NCI-H524 treated with DMSO at 0.1 percent for 48 hours (cell line): ENCODE data around the gene NUDT21.

Experiments
- DNase-seq: peaks from one replicate; lab custom pipeline; 2025; lab: John Stamatoyannopoulos, UW

The NUDT21 gene

DNA sequence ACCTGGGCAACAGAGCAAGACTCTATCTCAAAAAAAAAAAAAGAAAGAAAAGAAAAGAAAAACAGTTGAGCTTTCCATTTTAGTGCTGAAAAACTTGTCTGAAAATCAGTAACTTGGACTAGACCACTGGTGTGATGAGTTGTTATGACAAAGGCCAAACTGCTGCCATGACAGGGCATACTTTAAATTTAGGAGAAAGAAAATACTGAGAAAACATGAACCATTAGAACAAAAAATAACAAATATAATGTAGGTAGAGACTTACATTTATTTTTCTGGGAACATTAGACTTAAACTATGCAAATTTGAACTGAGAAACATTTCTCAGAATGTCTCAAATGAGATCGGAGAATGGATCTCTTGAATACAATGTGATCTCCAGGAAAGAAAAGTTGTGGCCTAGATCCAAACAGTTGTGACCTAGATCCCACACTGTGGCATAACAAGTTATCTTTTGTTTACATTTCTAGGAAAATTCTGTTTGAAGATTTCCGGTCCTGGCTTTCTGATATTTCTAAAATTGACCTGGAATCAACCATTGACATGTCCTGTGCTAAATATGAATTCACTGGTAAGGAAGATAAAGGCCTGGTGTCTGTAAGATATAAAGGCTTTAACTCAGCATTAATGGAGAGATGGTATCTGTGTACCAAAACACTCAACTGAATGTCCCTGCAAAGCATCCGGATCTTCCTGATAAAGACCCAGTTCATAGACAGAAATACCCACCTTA is 11.1 kb upstream of the NUDT21 start:
- DNase-seq, result no peak

DNA sequence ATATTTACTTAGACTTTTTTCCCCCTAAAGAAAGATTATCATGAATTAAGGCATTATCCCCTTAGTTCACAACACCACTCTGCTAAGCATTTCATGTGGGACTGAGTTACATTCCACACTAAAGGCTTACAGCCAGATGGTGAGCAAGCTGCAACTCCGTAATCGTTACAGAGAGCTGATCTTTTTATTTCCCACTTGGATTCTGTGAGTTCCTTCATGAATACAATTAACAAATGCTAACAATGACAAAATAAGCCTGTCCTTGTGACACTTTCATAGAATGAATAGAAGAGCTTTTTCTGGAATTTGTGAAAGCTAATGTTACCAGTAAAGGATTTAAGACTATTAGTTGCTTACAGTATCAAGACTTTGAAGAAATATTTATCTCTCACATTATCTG is 9.0 kb upstream of the NUDT21 start:
- peak; percentile 67 for DNase-seq

DNA sequence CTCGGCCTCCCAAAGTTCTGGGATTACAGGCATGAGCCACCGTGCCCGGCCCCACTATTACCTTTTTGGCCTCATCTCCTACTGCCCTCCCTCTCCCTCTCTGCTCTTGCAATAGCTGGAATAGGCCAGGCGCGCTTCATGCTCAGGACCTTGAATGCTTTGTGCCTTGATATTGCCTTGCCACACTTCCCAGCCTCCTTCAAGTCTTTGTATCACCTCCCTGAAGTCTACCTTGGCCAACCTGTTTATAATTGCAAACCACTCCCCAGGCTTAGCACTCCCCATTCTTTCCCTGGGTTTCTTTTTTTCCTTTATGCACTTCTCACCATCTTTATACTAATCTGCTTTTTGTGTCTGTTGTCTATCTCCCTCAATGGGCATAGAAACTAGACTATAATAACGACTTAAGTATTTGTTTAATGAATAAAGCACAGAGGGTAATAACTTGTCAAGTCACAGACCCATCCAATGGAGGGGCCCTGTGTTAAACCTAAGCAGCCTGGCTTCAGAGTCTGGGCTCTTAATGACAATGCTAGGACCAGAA is 6.9 kb upstream of the NUDT21 start:
- DNase-seq, result no peak

DNA sequence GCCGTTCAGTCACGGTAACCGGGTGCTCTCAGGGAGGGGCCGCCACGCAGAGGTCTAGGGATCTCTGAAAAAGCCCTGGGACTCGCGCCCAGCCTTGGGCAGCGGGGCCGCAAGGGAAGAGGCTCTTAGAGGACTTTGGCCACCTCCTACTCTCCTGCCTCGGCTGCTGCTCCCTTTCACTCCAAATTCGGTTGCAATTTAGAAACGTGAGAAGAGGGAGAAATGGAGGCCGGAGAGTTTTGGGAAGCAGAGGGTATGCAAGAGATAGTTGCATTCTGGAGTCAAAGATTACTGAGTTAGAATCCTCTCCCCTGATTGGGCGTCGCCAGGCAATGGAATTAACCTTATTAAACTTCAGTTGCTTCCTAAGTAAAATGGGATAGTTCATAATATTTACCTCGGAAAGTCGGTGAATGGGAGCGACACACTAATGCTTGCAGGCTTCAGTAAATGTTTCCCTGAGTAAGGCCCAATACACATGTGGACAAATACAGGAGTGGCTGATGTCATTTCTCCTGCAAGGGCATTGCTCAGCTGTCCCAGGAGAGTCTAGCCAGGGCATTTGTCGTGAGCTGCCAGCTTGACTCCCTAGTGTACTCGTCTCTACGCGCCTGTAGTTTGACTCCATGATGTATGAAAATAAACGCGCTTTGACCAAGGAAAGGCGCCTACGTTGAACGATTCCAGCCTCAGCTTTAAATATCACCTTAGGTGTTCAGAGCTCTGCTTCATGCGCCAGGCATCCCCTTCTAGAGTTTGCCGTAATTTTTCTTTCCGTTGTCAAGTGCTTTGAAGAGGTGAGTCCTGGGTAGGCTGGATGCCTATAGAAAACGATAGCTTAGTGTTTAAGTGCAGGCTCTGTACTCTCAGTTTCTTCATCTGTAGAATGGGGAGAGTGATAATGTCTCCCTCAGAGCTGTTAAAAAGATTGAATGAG is 889 bp upstream of the NUDT21 start:
- DNase-seq, result peak; percentile 6

DNA sequence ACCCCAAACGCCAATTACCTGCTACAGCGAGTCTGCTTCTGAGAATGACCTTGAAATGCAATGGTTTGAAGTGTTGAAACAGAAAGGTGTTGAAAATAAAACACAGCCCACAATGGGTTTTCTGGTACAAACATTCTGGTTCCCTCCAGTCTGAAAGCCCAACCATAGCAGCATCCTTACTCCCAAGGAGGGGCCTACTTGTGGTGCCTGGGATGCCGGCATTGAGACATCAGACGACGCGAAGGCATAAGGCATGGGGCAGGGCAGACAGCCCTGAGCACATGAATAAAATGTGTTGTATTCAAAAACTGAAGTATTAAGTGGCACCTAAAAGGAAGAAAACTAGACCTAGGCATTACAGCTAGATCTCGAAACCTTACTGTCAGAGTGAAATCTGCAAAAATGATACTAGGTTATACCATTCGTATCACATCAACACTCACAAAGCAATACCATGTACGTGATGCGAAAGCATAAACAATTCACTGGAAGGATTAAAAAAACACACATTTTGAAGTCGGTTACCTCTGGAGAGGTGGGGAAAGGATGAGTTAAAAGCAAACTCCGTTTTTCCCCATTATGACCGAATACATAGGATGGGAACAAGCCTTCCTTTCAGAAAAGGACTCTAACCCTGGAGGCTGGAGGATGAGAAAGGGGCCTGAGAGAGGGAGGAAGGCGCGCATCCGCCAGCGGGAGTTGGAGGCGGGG is 702 bp downstream of the NUDT21 start:
- no peak for DNase-seq

DNA sequence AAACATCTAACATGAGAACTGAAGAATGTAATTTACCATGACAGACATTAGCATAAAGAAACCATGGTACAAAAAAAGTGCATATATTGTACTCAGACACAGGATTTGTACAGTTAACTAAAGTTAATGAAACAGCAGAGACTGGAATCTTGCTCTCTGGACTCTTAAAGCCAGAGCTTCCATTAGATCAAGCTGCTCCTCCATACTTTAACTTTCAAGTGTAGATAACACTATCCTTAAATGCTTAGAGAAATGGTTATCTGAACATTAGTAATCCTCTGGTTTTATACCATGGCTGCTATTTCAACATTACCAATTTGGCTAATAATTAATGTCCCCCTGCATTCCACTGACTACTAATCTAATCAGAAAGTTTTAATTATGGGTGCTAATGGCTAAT is 3.1 kb downstream of the NUDT21 start:
- no peak for DNase-seq

DNA sequence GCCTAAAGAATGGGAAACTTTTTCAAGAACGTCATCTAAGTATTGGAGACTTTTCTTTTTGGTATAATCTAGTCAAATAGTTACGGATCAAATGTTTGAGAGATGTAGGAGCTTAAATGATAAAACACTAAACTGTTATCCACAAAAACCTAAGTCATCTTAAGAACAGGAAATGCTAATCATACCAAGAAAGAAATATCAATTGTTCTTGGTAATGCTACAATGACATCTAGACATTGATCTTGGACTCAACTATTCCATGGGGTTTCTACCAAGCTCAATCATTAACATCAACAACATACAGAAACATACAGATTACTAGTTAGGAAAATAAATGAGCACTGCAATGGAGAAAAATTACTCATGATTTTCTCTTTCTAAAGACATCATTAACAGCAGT is 3.8 kb downstream of the NUDT21 start:
- DNase-seq, result no peak

DNA sequence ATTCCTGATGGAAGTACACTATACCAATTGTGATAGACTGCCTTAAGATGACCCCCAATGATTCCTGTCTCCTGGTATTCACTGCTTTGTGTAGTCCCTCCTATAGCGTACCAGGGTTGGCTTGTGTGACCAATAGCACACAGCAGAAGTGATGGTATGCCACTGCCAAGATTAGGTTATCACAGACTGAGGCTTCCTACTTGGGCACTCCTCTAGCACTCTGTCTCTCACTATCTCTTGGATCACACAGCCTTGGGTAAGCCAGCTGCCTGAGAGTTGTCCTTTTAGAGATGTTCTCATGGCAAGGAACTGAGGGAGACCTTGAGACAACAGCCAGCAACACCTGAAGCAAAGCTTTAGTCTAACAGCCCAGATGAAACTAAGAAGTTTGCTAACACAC is 13.1 kb downstream of the NUDT21 start:
- no peak for DNase-seq

DNA sequence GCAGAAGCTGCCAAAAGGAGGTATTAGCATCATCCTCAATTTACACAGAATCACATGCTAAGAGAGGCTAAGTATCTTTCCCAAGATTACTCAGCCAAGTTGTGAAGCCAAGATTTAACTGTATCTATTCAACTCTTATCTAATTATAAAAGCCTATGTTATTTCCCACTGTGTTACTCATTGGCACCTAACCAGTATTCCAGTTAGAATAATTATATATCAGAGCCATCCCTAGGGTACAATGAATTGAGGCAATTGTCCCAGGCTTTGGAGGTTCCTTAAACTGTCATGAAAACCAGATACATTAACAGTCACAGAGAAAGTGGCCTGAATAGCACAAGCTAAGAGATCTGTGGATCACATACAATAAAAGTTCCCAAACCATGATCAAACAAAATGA is 14.9 kb downstream of the NUDT21 start:
- no peak for DNase-seq

DNA sequence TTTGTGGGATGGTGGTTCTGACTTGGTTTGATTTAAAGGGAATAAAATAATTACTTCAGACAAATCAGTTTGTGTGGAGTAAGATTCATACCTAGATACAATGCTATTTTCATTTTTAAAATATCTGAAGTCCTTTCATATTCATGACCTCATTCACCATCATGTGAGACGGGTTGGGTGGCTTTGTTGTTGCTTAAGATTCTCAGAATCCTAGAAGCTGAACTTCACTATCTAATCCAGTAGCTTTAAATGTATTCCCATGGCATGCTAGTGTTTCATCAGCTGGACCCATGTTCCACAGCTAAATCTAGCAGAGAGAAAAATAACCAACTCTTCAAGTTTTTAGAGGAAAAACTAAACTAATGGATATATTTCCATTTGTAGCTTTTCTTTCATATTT is 23.0 kb downstream of the NUDT21 start:
- no peak for DNase-seq

DNA sequence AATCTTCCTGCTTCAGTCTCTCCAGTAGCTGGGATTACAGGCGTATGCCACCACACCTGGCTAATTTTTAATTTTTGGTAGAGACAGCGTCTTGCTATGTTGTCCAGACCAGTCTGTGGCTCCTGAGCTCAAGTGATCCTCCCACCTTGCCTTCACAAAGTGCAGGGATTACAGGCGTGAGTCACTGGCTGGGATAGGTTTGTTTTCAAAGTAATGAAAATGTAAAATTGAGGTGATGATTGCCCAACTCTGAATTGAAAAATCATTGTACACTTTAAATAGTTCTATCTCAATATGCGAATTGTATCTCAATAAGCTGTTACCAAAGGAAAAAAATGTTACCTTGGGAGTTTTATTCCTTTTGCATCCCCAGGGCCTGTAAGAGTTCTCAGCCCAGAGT is 24.5 kb downstream of the NUDT21 start:
- no peak for DNase-seq

DNA sequence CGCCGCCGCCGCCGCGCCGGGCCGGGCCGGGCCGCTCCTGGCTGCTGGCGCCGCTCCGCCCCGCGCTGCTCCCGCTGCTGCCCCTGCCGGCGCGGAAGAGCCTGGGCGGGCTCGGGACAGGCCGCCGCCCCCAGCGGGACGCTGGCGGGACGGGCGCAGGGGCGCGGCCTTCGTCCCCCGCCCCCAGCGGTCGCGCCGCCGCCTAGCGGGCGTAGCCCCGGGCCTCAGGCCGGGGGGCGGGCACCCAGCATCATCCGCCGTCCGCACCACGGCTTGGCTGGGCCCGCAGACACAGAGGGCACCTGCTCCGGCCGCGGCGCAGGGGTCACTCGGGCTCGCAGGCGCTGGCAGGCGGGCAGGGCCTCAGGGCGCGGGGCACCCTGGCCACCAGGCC is 25.7 kb downstream of the NUDT21 start, which contains the start of gene AMFR:
Gene AMFR (minus strand): TSS at position 107 of the 394 bp plus-strand sequence. CDS start 218 bp downstream, outside the sequence.
- DNase-seq, result no peak

DNA sequence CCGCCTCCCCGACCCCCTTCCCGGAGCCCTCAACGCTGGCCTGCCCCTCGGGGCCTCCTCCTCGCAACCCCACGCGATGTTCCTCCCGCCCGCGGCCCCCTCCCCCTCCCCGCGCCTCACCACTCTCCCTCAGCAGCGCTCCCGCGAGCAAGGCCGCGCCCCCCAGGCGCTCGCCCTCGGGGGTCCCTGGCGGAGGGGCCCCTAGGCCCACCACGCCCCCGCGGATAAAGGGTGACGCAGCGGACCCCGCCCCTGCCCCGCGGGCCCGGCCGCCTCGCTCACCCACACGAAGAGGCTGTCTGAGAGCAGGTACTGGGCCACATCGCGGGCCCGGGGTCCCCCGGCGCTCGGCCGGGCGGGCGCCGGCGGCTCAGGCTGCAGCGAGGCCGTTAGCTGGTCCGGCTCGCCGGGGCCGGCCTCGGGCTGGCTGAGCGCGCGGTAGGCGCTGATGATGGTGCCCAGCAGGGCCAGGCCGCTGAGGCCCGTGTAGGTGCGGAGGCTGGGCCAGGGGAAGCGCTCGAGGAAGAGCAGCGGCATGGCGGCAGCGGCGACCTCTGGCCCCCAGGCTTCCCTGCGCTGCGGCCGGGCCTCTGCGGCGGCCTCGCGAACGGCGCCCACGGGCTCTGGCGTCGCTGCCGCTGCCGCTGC is 26.2 kb downstream of the NUDT21 start:
- no peak for DNase-seq

DNA sequence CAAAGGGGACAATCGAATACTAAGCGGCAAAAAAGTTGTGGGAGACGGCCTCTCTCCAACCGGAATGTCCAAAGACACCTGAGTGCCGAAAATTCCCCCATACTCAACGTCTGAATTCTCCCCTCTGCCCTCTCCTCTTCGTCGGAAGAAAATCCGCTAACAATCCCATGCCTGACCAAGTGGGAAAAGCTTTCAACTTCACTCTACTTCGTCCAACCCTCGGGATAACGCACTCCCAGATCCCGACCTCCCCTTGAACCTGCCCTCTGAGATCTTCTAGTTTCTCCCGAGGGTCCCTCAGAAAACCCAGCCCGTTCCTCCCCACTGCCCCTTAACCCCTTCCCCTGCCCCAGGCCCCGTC is 26.7 kb downstream of the NUDT21 start:
- no peak for DNase-seq

DNA sequence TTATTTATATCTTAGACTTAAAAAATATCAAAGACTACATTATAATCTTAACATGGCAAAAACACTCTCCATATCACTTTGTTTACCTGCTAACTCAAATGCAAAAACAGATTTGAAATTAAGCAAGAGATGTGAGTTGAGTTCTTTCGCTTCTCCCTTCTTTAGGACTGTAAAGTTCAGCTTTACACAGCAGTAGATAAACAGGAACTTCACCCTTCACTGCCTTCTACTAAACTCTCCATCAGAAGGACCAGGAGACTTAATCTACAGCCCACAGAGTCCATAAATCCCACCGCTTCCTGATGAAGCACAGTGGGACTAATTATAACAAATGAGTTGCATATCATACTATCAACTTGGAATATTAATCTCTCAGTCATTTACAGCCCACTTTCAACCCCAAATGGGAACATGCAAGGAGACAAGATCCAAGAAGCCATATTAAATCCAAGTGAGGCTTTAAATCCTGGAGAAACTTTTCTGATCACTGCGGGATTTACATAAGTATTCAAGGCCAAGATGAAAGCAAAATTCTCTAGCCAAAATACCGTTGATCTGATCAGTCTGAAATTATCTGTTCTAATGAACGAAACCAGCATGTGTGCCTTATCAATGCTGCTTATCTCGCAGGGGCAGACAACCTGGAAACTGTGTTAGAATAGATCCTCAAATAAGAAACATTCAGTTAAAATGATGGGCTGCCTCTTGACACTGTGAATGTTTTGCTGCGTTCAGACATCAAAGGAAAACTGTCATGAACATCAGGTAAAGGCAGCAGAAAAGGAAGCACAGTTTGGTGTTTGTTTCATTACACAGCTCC is 27.3 kb downstream of the NUDT21 start:
- DNase-seq, result no peak

DNA sequence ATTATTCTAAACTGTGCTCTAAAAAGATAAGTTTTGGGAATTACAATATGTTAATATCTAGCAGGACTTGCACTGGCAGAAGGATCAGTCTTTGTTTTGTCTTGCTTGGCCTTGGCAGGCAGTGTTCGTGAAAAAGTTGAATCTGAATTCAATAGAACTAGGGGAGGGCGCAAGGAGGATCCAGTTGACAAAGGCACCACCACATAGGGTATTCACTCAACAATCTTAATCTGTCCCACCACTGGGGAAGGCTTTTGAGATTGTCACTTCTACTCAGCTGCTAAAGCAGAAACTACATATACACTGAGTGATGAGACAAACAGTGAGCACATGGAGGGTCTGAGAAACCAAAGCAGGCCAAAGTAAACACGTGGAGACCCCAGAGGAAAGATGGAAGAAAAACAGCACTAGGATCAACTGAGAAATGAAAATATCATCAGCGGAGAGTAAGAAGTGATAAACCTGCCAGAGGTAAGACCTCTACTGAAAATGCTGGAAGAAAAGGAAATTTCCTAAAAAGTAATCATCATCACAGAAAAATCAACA is 28.2 kb downstream of the NUDT21 start:
- DNase-seq, result no peak

DNA sequence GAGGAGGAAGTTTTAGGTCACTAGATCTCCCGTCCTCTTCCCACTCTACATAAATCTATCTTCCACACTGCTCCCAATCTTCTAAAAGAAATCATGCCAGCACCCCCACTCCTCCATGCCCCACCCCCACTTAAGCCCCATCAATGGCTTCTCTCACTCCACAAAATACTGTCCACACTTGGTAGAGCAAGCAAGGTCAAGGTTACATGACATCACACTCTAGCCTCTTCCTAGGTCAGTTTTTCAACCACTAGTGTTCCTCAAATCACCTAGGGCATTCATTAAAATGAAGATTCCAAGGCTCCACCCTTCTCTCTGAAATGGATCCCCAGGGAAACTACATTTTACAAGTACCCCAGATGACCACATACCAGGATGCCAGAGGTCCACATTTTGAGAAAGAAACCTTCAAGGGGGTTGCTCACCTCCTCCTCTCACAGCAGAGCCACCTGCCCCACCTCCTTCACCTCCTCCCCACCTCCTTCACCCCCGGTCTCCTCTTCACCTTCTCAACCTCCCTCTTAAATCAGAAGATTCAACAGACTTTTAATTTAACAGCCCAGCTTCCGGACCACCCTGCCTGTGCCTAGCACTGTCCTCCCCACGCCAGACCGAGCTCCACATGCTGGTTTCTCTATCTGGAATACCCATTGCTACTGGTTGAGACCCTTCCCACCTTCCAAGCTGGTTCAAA is 29.0 kb downstream of the NUDT21 start:
- no peak for DNase-seq

DNA sequence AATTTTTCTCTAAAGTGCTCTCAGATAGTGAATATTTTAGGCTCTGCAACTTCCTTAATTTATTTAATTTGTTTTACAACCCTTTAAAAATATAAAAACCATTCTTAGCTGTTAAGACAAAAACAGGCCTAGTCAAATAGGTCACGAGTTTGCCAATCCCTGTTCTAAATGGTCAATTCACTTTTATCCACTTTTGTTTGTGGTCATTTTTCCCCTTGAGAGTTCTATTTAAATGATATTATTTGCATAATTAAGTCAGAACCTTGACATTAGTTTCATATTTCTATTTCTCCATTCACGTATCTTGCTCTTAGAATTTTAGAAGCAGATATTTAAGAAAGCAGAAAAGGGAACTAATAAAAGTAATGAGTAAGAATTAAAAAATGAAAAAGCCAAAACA is 29.8 kb downstream of the NUDT21 start:
- DNase-seq, result no peak

DNA sequence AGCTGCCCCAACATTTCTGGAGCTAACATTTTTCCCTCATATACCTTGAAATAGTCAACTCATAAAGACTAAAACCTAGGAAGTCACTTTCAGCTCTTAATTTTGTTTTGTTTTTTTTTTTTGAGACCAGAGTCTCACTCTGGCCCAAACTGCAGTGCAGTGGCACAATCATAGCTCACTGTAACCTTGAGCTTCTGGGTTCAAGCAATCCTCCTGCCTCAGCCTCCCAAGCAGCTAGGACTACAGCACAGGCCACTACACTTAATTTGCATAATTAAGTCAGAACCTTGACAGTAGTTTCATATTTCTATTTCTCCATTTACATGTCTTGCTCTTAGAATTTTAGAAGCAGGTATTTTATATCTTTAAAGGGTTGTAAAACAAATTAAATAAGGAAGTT is 30.5 kb downstream of the NUDT21 start:
- no peak for DNase-seq
